HG03175 (cell line): ENCODE measurements around the gene OSM.
"Not testable (repeated sequence)": the region's sequence is repeated elsewhere in the genome, so short reads cannot be mapped to it uniquely, and the experiment has no call there.

ENCODE experiments used
- ATAC-seq: cut with Tn5 transposase; IDR thresholded peaks from one replicate; pipeline ENCODE4 v1.9.1; 2021; ENCODE audit warnings: mild to moderate bottlenecking, moderate library complexity; ENCODE audit not compliant: unreplicated experiment

The OSM gene

GRCh38 chr22:30230330-30230729 lies 36.3 kb downstream of the OSM start:
- no peak for ATAC-seq

GRCh38 chr22:30228509-30229359 lies 37.9 kb downstream of the OSM start:
- ATAC-seq: no peak

- ATAC-seq: no peak
These were observed 39.0 kb downstream of the OSM start for GRCh38 chr22:30227438-30228228.

GRCh38 chr22:30226192-30226832 lies 40.3 kb downstream of the OSM start:
- ATAC-seq: no peak

- ATAC-seq: no peak
These were observed 41.3 kb downstream of the OSM start for GRCh38 chr22:30225220-30225927.

GRCh38 chr22:30224161-30224857 lies 42.3 kb downstream of the OSM start:
- no peak for ATAC-seq

- no peak for ATAC-seq
These were observed 43.3 kb downstream of the OSM start for GRCh38 chr22:30223303-30223702.

GRCh38 chr22:30222321-30222720 lies 44.3 kb downstream of the OSM start:
- ATAC-seq: no peak

- no peak for ATAC-seq
These were observed 45.3 kb downstream of the OSM start for GRCh38 chr22:30221121-30221992.

- ATAC-seq: no peak
These were observed 46.2 kb downstream of the OSM start for GRCh38 chr22:30220338-30221012.

GRCh38 chr22:30219668-30220278 lies 46.9 kb downstream of the OSM start:
- no peak for ATAC-seq

- no peak for ATAC-seq
These were observed 47.5 kb downstream of the OSM start for GRCh38 chr22:30219049-30219654.

GRCh38 chr22:30217698-30218560 lies 48.7 kb downstream of the OSM start:
- ATAC-seq: no peak

- no peak for ATAC-seq
These were observed 49.9 kb downstream of the OSM start for GRCh38 chr22:30216710-30217109.

GRCh38 chr22:30216272-30216671 lies 50.4 kb downstream of the OSM start:
- not testable (repeated sequence) for ATAC-seq

- ATAC-seq: no peak
These were observed 51.8 kb downstream of the OSM start for GRCh38 chr22:30214703-30215407.
